Measurements from ENCODE around the gene ITGAD.
A peak's percentile ranks its signal among the peaks of the same experiment; 100 is the strongest.
"Not testable (repeated sequence)": the region's sequence is repeated elsewhere in the genome, so short reads cannot be mapped to it uniquely, and the experiment has no call there.

Gene ITGAD

DNA sequence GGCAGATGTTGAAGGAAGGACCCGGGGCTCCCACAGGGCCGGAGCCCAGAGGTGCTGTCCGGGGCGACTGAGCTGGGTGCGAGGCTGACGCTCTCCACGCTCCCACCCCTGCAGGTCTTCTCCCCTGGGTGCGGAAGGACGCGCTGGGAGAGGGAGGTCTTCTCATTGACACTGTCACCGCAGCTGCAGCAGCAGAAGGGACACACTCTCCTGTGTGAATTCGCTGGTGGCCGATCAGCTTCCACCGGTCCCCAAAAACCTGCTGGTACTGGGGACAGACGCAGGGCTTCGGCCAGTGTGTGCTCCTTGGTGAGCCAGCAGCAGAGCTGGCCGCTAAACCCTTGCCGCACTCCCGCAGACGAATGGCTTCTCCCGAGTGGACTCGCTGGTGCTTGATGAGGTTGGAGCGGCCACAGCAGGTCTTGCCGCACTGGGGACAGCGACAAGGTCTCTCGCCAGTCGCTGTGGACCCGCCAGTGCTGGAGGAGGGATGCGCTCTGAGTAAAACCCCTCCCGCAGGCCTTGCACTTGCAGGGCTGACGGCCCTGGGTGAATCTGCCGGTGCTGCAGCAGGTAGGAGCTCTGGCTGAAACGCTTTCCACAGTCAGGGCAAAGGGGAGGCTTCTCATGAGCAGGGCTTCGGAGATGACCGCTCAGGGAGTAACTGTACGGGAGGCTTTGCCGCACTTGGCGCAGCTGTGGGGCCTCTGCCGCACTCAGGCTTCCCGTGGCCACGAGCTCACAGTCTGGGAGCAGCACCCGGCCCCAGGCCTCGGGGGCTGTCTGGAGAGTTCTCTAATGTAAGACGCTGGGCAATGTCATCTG lies 43.3 kb downstream of the ITGAD start:
- no peak for DNase-seq

DNA sequence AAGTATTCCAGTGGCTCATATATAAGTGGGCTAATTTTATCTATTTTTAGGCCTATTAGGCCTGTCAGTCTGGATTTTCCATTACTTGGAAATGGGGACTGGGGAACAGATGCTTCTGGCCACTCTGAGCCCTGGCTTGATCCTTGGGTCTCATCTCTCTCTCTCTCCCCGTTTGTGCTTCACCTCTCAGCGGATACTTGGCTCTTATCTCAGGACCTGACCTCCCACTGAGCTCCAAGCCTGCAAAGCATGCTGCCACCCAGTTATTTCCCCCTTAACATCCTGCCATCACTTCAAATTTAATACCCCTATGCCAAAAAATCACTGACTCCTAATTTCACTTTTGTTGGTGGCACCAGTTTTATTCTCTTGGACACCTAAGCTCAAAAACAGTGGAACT lies 45.3 kb downstream of the ITGAD start:
- DNase-seq = no peak

DNA sequence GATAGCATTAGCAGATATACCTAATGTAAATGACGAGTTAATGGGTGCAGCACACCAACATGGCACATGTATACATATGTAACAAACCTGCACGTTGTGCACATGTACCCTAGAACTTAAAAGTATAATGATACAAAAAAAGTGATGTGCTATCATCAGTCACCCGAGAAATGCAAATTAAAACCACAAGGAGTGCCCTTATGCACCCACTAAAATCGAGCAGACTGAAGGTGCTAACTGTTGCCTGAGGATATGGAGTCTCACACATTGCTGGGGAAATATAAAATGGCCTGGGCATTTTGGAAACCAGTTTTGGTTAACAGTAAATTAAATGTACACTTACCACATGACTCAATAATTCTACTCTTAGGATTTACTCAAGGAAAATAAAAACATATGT lies 45.9 kb downstream of the ITGAD start:
- DNase-seq = not testable (repeated sequence)

DNA sequence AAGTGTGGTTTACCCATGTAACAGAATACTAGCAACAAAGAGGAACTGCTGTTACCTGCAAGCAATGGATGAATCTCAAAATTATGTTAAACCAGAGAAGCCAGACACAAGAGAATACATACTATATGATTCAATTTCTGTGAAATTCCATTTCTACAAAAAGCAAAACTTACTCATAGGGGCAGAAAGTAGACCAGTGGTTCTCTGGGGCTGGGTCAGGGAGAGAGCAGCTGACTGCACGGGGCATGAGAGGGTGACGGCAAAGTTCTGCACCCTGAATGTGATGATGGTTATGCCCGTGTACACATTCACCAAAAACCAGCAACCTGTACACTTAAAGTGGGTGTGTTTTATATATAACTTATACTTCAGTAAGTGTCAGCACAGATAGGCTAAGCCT lies 46.4 kb downstream of the ITGAD start:
- DNase-seq = no peak

DNA sequence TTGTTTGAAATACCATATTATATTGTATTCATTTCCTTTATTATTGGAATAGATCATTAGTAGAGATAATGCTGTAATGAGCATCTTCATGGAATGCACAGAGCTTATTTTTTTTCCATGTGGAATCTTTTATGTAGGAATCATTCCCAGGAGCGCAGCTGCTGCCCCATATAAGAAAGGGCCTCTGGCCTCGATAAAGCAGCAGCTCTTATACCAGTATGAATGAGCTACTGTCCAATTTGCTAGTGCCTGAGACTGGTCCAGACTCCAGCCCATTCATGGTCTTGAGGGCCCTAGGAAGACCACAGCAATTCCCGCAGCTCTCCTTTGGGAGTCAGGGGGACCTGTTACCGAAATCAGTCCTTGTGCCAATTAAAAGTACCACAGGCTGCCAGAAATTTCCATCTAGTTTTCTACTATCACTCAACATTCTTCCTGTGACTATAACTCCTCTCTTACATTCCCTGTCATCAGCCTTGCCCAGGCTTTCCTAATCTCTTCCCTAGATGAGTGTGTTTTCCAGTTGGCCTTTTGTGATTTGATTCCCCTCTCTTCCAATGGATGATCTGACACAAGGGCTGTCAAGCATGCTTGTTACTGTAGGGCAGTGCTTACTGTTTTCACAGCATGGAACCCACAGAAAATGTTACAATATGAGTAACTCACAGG lies 47.5 kb downstream of the ITGAD start:
- DNase-seq = no peak

DNA sequence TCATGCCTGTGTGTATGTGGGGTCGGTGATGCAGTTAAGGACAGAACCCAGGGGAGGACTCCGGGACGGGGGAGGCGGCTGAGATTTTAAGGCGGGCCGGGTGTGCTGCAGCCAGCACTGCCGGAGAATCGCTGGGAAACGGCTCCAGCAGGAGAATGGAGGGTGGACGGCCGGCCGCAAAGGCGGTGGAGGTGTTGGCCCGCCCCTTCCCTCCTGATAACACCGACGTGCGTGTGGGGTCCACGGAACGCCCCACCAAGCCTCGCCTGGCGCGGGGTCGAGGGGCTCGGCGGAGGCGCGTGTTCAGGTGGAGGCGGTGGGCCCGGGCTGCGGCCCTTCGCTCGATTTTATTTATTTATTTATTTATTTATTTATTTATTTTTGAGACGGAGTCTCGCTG lies 48.8 kb downstream of the ITGAD start:
- no peak for DNase-seq

DNA sequence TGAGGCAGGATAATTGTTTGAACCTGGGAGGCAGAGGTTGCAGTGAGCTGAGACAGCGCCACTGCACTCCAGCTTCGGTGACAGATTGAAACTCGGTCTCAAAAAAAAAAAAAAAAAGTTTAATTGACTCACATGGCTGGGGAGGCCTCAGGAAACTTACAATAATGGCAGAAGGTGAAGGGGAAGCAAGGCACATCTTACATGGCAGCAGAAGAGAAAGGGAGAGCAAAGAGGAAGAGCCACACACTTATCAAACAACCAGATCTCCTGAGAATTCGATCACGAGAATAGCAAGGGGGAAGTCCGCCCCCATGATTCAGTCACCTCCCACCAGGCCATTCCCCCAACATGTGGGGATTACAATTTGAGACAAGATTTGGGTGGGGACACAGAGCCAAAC lies 52.8 kb downstream of the ITGAD start:
- DNase-seq = not testable (repeated sequence)

DNA sequence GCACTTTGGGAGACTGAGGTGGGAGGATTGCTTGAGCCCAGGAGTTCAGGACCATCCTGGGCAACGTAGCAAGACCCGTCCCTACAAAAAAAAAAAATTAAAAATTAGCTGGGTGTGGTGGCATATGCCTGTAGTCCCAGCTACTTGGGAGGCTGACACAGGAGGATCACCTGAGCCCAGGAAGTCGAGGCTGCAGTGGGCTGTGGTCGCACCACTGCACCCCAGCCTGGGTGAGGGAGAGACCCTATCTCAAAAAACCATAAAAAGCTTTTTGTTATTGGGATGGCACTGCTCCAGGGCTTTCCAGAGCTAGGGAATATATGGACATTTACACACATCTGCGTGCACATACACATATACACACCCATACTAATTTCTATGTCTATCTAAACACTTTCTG lies 58.1 kb downstream of the ITGAD start:
- DNase-seq = no peak

DNA sequence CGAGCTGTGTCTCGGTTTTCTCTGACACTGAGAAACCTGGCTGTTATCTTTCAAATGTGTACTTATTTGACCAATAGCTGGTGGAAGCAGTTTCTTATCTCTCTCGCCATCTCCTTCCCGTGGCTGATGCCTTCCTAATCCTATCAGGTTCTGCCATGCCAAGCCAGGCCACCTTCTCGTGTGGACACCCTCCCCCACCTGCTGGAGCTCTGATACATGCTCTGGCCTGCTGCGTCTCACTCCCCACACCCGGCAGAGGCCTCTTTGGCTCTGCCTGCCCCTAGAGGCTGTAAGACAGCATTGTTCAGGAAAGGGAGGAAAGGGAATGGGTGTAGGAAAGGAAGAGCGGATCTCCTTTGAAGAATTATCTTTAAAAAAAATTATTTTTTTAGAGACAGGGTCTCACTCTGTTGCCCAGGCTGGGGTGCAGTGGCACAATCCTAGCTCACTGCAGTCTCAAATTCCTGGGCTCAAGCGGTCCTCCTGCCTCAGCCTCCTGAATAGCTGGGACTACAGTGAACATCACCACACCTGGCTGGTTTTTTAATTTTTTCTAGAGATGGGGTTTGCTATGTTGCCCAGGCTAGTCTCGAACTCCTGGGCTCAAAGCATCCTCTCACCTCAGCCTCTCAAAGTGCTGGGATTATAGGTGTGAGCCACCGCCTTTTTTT lies 58.7 kb downstream of the ITGAD start:
- DNase-seq = no peak

DNA sequence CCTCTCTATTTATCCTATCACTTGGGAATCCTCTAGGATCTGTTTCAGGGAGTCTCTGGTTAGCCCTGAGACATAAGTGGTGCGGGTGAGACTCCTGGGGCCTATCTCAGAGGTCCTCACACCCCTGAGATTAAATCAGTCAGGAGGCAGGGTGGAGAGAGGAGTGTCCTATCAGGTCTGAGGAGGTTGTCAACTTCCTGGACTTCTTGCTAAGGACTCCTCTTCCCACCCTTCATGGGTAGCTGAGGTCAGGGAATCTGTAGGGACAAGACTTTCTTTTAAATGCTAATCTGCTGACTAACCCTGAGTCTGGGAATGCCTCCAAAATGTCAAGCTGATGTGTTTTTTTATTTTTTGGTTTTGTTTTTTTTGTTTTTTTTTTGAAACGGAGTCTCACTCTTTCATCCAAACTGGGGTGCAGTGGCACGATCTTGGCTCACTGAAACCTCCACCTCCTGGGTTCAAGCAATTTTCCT lies 59.5 kb downstream of the ITGAD start:
- no peak for DNase-seq

DNA sequence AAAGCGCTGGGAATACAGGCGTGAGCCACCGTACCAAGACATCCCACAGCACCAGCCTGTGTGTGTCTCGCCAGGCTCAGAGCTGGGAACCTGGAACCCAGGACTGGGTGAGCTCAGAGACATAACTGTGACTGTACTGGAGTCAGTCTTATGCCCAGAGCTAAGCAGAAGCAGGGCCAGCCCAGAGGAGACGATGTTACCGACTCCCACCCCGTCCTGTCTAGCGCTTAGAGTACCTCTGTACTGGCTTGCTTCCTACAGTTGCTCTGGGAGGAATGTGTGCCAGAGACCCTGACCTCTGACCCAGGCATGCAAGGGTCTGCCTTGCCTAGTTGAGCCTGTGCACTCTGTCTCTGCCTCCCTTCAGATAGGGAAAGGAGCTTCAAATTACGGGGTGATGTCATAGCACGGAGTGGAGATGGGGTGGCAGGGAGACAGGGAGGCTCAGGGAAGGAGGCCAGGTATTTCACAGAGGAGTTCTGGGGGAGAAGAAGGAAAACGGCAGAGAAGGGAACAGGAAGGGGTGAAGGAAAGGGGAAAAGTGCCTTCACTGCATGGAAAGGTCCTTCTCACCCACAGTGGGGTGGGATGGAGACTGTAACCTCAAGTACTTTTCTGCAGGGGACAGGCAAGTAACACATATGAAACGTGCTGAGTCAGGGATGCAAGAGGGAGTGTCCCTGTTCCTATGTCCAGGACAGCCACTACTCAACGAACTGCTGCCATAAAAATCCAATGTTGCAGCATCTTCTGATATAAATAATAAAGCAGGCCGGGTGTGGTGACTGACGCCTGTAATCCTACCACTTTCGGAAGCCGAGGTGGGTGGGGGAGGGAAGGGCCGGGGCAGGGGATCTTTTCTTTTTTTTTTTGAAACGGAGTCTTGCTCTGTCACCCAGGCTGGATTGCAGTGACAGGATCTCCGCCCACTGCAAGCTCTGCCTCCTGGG lies 60.4 kb downstream of the ITGAD start:
- no peak for DNase-seq

DNA sequence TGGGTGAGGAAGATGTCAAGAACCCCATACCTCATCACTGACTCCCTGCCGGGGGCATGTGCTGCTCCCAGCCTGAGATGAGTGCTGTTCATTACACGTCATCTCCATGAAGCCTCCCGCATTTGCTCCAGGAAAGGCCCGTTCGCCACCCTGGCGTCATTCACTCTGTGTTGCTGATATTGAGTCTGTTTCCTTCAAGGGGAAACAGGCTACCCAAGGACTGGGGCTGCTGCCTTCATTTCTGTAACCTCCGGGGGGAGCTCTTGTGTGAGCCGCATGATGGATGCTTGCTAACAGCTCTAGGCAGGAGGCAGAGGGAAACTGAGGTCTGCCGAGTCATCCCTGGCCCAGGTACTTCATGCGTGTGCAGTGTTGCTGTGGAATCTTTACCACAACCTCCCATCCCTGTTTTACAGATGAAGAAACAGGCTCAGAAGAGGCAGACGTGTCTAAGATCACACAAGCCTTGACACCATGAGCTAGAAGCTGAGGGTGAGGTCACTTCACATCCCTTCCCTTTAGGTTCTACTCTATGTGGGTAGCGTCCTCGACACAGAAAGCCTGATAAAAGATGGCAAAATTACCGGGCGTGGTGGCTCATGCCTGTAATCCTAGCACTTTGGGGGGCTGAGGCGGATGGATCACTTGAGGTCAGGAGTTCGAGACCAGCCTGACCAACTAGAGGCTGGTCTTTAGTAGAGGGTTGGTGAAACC lies 62.6 kb downstream of the ITGAD start:
- no peak for DNase-seq

DNA sequence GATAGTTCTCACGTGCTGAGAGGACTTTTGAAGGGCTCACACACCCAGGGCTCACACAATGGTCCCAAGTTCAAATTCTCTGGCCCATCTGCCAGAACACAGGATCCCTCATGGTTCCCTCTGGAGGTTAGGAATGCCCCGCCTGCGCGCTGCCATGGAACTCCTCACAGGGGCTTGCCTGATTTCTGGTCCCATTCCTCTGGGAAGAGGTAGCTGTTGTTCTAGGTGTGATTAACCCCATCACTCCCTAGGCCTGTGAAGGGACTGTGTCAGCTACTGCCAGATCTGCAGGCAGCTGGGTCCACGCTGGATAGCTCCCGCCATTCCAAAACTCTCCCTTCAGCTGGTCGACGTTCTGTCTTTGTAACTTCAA lies 63.8 kb downstream of the ITGAD start:
- no peak for DNase-seq

DNA sequence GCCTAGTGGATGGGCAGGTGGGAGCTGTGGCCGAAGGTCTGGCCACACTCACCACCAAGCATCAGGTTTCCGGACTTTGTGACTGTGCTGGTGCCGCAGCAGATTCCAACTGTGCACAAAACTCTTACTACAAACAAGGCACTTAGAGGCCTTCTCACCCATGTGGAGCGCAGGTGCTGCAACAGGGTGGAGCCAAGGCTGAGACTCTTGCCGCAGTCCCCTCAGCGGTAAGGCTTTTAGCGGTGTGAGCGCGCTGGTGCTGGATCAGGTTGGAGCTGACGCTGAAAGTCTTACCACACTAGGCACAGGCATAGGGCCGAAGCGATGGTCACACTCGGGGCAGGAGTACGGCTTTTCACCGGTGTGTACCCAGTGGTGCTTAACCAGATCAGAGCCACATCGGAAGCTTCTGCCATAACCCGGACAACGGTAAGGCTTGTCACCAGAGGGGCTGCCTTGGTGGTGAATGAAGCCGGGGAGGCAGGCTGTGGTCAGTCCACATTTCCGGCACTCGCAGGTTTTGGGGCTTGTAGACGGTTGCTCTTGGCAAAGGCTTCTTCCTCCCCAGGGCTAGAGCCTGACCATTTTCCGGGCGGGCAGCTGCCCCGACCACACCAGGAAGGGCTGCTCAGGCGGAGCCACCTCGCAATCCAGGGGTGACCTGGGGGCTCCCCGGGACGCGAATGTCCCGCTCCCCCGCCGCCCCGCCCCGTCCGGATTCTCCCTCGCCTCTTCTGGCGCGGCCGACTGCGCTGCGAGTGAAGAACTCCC lies 65.1 kb downstream of the ITGAD start:
- no peak for DNase-seq

DNA sequence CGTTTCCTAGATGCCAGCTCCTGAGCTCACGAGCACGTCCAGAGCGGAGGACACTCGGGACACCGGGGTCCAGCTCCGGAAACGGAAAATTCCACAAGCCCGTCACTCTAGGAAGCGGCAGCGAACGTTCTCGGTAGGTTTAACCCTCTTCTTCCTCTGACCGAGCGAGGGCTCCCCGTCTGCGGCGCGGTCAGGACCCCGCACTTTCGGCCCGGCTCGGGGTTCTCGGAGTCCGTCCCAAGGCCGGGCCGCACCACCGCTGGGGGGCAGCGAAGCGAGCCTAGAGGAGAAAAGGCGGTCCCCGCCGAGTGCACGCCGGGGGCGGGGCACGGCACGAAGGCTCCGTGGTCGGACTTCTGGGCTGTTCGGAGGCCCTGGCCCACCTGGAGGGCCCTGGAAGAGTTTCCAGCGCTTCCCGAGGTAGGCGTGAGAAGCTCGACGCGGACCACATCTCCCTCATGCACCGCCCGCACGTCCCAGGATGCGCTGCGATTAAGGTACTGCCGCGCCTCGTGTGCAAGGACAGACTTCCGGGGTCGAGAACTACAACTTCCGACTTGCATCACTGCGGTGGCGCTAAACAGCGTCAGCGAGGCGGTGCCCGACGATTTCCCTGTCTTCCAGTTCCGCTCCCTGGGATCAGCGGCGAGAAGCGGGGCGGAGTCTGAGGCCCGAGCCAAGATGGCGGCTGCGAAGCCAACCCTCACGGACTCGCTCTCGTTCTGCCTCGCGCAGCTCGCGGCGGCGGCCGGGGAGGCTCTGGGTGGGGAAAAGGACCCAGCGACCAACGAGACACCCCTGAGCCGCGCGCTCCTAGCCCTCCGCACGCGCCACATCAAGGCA lies 65.9 kb downstream of the ITGAD start, which contains the start of gene ARMC5:
ARMC5 (plus strand) TSS at position 658 of the 843 bp plus-strand sequence; CDS start at position 682, 24 bp downstream.
- DNase-seq = peak; percentile 79 to 94

DNA sequence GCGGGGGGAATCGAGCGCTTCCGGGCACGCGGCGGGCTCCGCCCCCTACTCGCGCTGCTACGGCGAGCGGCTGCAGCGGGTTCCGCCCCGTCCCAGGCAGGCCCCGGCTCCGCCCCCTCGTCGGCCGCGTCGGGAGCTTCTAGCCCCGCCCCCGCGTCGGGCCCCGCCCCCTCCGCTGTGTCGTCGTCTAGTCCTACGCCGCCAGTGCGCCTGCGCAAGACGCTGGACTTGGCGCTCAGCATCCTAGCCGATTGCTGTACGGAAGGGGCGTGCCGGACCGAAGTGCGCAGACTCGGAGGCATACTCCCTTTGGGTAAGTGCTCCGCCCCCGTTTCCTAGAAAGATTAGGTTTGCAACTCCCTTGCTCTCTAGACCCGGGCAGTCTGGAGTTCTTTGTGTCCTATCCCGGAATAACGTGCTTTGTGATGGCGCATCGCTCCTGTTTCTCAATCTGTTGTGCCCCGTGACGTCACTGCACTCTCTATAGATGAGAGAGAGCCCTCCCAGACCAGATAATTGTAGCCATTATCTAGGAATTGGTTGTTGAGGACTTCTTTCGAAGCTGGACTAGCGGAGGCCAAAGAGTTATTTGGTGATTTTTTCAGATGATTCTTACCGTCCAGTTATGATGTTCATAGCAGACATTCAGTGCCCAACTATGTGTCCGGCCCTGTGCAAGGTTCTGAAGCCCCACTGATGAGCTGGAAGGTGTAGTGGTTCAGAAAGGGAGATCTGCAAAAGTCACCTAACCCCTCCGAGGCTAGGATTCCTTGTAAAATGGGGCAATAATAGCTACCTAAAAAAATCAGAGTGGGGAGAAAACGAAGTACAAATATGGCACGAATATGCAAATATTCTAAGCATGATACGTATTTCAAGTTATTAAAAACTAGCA lies 66.8 kb downstream of the ITGAD start:
- DNase-seq = peak; percentile 89 to 93

DNA sequence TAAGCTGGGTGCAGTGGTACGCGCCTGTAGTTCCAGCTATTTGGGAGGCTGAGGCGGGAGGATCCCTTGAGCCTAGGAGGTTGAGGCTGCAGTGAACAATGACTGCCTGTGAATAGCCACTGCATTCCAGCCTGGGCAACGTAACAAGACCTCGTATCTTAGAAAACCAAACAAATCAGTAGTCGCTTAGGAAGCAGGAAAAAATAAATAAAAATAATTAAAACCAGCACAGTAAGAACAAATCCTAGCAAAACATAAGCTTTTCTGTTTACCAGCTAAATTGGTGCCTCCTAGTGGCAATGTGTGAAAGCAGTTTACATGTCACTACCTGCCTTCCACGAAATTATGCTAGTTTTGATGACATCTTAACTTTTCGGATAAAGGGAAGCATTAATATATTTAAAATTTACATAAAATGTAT lies 67.5 kb downstream of the ITGAD start:
- no peak for DNase-seq

DNA sequence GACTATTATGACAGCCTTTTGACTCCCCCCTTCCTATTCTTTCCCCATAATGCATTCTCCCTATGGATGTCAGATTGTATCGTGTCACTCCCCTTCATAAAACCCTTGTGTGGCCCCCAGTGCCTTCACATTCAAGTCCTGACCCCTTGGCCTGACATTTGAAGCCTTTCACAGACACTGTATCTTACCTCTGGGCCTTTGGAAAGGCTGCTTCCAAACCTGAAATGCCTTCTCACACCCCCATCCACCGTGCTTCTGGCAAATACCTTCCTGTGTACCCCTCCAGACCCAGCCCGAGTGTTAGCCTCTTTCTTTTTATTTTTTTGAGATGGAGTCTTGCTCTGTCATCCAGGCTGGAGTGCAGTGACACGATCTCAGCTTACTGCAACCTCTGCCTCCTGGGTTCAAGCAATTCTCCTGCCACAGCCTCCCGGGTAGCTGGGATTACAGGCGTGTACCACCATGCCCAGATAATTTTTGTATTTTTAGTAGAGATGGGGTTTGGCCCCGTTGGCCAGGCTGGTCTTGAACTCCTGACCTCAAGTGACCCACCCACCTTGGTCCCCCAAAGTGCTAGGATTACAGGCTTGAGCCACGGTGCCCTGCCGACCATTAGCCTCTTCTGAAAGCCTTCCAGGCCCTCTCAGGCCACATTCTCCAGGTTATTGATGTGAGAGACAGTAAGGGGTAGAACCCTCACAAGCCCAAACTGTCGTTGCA lies 68.2 kb downstream of the ITGAD start:
- no peak for DNase-seq

All from cerebellar nuclear complex (tissue), 1 donor.